Hepatocyte (in vitro differentiated cells): ENCODE data around the gene SH3BP1. TPM values are rescaled to one million over a fixed set of nuclear protein-coding genes. Genes with fewer than 3 reads are reported as not detected.

Source experiments
- DNase-seq: peaks from one replicate; pipeline ENCODE4 v3.0.0-alpha.2; 2016; ENCODE audit warnings: low spot score
- H2AFZ ChIP-seq: fragments of 200-600 bp; sonication (generic); 2 replicates; pipeline ENCODE4 v1.6.0; 2016; ENCODE audit warnings: antibody characterized with exemption, mild to moderate bottlenecking
- H3K27ac ChIP-seq: fragments of 200-600 bp; sonication (generic); 2 replicates; pipeline ENCODE4 v1.5.1; 2016; ENCODE audit warnings: mild to moderate bottlenecking
- H3K27me3 ChIP-seq: fragments of 200-600 bp; sonication (generic); 2 replicates; pipeline ENCODE4 v1.6.1; 2016
- H3K36me3 ChIP-seq: fragments of 200-600 bp; sonication (generic); replicated peaks from 2 replicates; pipeline ENCODE4 v1.5.1; 2016; ENCODE audit warnings: low read depth; ENCODE audit not compliant: insufficient read depth
- H3K4me1 ChIP-seq: fragments of 200-600 bp; sonication (generic); 2 replicates; pipeline ENCODE4 v1.5.1; 2016; ENCODE audit warnings: mild to moderate bottlenecking, moderate library complexity; ENCODE audit not compliant: insufficient read depth
- H3K4me2 ChIP-seq: fragments of 200-600 bp; sonication (generic); 2 replicates; pipeline ENCODE4 v1.6.0; 2016
- H3K4me3 ChIP-seq: fragments of 200-600 bp; sonication (generic); 2 replicates; pipeline ENCODE4 v1.5.1; 2016; ENCODE audit warnings: mild to moderate bottlenecking
- H3K79me2 ChIP-seq: fragments of 200-600 bp; sonication (generic); 2 replicates; pipeline ENCODE4 v1.6.0; 2017; ENCODE audit warnings: mild to moderate bottlenecking
- H3K9me2 ChIP-seq: fragments of 200-600 bp; sonication (generic); replicated peaks from 2 replicates; pipeline ENCODE4 v1.6.0; 2017; ENCODE audit warnings: mild to moderate bottlenecking; ENCODE audit not compliant: insufficient read depth
- H3K9me3 ChIP-seq: fragments of 200-600 bp; sonication (generic); 2 replicates; pipeline ENCODE4 v1.5.1; 2016; ENCODE audit warnings: low read depth, mild to moderate bottlenecking
- H4K20me1 ChIP-seq: fragments of 200-600 bp; sonication (generic); 2 replicates; pipeline ENCODE4 v1.6.0; 2016; ENCODE audit warnings: mild to moderate bottlenecking; ENCODE audit not compliant: insufficient read depth, poor library complexity, severe bottlenecking
- CTCF ChIP-seq: fragments of 200-600 bp; sonication (generic); IDR thresholded peaks from 2 replicates; pipeline ENCODE4 v1.5.1; 2016; ENCODE audit warnings: antibody characterized with exemption, mild to moderate bottlenecking; ENCODE audit not compliant: poor library complexity
- EZH2 ChIP-seq: fragments of 200-600 bp; sonication (generic); IDR thresholded peaks from 2 replicates; pipeline ENCODE4 v1.6.1; 2016; ENCODE audit warnings: antibody characterized with exemption, mild to moderate bottlenecking, borderline replicate concordance
- EZH2phosphoT487 ChIP-seq: fragments of 200-600 bp; sonication (generic); IDR thresholded peaks from one replicate; pipeline ENCODE4 v1.6.1; 2018; ENCODE audit warnings: antibody characterized with exemption, mild to moderate bottlenecking, low read depth, moderate library complexity; ENCODE audit not compliant: unreplicated experiment, severe bottlenecking
- WGBS: methylation state at CpG from one replicate; pipeline ENCODE4 v1.1.6; 2016; ENCODE audit warnings: low lambda C conversion rate; ENCODE audit errors: missing lambda C conversion rate; 5-methylcytosine and 5-hydroxymethylcytosine counted together
- polyA plus RNA-seq: library from polyadenylated mRNA; unstranded; fragments of >200 nt; fragmentation: Nextera tagmentation; extraction: Ambion mirVana; gene quantifications from 2 replicates; pipeline ENCODE4 v1.2.1, GENCODE V29; 2016
- total RNA-seq: library from RNA; depleted of rRNA; stranded (reverse); fragments of >200 nt; gene quantifications from 2 replicates; pipeline ENCODE4 v1.2.3, GENCODE V29; 2014

The SH3BP1 gene
- total and polyA plus RNA-seq, 2 experiments from 2014 or later = 12.3 to 14.0 TPM

- H3K4me3 ChIP-seq = no peak overlapping the region
- 97% methylated on average over 12 of the region's 12 CpGs for WGBS
- TF ChIP-seq EZH2 (no peak), CTCF (no peak), EZH2phosphoT487 (no peak)
- H3K27me3 ChIP-seq = no peaks in the 10 kb centered on the region
- H3K36me3 ChIP-seq = no peaks in the 10 kb centered on the region
- no peak overlapping the region for H3K4me2 ChIP-seq
- H4K20me1 ChIP-seq = no peaks in the 10 kb centered on the region
- no peaks in the 10 kb centered on the region for H3K79me2 ChIP-seq
- no peak overlapping the region for H2AFZ ChIP-seq
- no peaks in the 10 kb centered on the region for H3K9me3 ChIP-seq
- H3K27ac ChIP-seq = no peak overlapping the region
- no peak for DNase-seq
- no peaks in the 10 kb centered on the region for H3K9me2 ChIP-seq
- peaks cover 6% of the 10 kb centered on the region for H3K4me1 ChIP-seq
Measured at GRCh38 chr22:37621352-37621860, 18.1 kb upstream of the SH3BP1 start.

- no peaks in the 10 kb centered on the region for H3K9me3 ChIP-seq
- no peaks in the 10 kb centered on the region for H3K79me2 ChIP-seq
- WGBS = 79% methylated on average over 21 of the region's 22 CpGs
- no peaks in the 10 kb centered on the region for H3K36me3 ChIP-seq
- TF ChIP-seq EZH2phosphoT487 = no peak
- no peak for TF ChIP-seq EZH2
- TF ChIP-seq CTCF = peak; percentile 91
- peak; percentile 83 for DNase-seq
- no peak overlapping the region for H3K4me3 ChIP-seq
- H3K27ac ChIP-seq = peak overlapping the region; percentile 10
- H3K27me3 ChIP-seq = no peaks in the 10 kb centered on the region
- no peaks in the 10 kb centered on the region for H4K20me1 ChIP-seq
- no peak overlapping the region for H3K4me2 ChIP-seq
- H3K9me2 ChIP-seq = no peaks in the 10 kb centered on the region
- no peak overlapping the region for H2AFZ ChIP-seq
- peaks cover 9% of the 10 kb centered on the region for H3K4me1 ChIP-seq
Measured at GRCh38 chr22:37623075-37624016, 16.1 kb upstream of the SH3BP1 start.

DNA sequence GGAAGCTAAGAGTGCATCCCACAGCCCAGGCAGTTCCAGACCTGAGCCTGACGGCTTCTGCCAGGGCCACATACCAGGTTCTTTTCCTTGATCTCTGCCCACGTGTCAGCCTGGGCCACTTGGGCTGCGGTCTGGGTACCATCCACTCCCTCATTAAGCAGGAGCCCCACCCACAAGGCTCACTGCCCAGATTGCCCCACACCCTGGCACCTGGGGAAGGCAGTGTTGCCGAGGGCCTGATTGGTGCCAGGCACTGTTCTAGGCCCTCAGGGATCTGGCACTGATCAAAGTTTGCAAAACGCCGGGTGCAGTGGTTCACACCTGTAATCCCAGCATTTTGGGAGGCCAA, 15.5 kb upstream of the SH3BP1 start:
- H3K79me2 ChIP-seq = no peaks in the 10 kb centered on the region
- no peaks in the 10 kb centered on the region for H4K20me1 ChIP-seq
- no peak overlapping the region for H3K4me3 ChIP-seq
- H3K9me3 ChIP-seq = no peaks in the 10 kb centered on the region
- DNase-seq = no peak
- WGBS = 89% methylated on average over 6 of the region's 6 CpGs
- H3K36me3 ChIP-seq = no peaks in the 10 kb centered on the region
- no peak overlapping the region for H2AFZ ChIP-seq
- no peaks in the 10 kb centered on the region for H3K27me3 ChIP-seq
- H3K27ac ChIP-seq = peak overlapping the region; percentile 10
- H3K4me2 ChIP-seq = no peak overlapping the region
- H3K4me1 ChIP-seq = peaks cover 9% of the 10 kb centered on the region
- TF ChIP-seq EZH2 (no peak), EZH2phosphoT487 (no peak), CTCF (no peak)
- no peaks in the 10 kb centered on the region for H3K9me2 ChIP-seq
